Esophagus muscularis mucosa (tissue), 3 donors: Measurements from ENCODE around the gene SOX15.

Source experiments
- CTCF ChIP-seq, 3 experiments: fragments of 200-600 bp in 2 of 3; fragments of 450-650 bp in 1 of 3; sonication (generic) in 2 of 3; IDR thresholded peaks; one replicate each; pipeline ENCODE4 v1.5.1; 2017 to 2019; ENCODE audit warnings: antibody characterized with exemption in 3 of 3, mild to moderate bottlenecking in 2 of 3, moderate library complexity in 1 of 3
- POLR2A ChIP-seq: fragments of 450-650 bp; IDR thresholded peaks from one replicate; pipeline ENCODE4 v1.6.1; 2017; ENCODE audit warnings: antibody characterized with exemption, moderate library complexity, mild to moderate bottlenecking, low read depth

- TF ChIP-seq POLR2A (no peak), CTCF (IDR thresholded peaks at IDR 0.05) (no peak)
Observed at GRCh38 chr17:7569571-7569970, 20.3 kb downstream of the SOX15 start.
